H9 (cell line): ENCODE data around the gene ADARB2. TPM values are rescaled to one million over a fixed set of nuclear protein-coding genes. Genes with fewer than 3 reads are reported as not detected.

Experiments used
- DNase-seq: peaks from one replicate; pipeline ENCODE4 v3.0.0-alpha.2; 2017
- H2AFZ ChIP-seq: one replicate; pipeline ENCODE4 v1.6.1; 2013; ENCODE audit warnings: mild to moderate bottlenecking, low read length, control low read depth, moderate library complexity
- H2AK5ac ChIP-seq: 2 replicates; pipeline ENCODE4 v1.6.1; 2013; ENCODE audit warnings: low read length, control low read depth, mixed read lengths; ENCODE audit not compliant: insufficient read length
- H2BK120ac ChIP-seq: one replicate; pipeline ENCODE4 v1.6.1; 2013; ENCODE audit warnings: low read depth, mild to moderate bottlenecking, low read length, control low read depth, inconsistent platforms; ENCODE audit not compliant: poor library complexity, severe bottlenecking
- H2BK12ac ChIP-seq: 2 replicates; pipeline ENCODE4 v1.6.1; 2013; ENCODE audit warnings: low read length, control low read depth, mixed read lengths, low read depth; ENCODE audit not compliant: insufficient read length
- H2BK15ac ChIP-seq: 2 replicates; pipeline ENCODE4 v1.6.1; 2013; ENCODE audit warnings: low read depth, low read length, control low read depth
- H2BK20ac ChIP-seq: one replicate; pipeline ENCODE4 v1.6.1; 2013; ENCODE audit warnings: low read depth, mild to moderate bottlenecking, low read length, control low read depth, inconsistent platforms; ENCODE audit not compliant: poor library complexity, severe bottlenecking
- H2BK5ac ChIP-seq: 2 replicates; pipeline ENCODE4 v1.6.1; 2013; ENCODE audit warnings: low read length, control low read depth, mixed read lengths; ENCODE audit not compliant: insufficient read length
- H3K14ac ChIP-seq: 2 replicates; pipeline ENCODE4 v1.6.1; 2013; ENCODE audit warnings: low read length, control low read depth; ENCODE audit not compliant: insufficient read depth
- H3K18ac ChIP-seq: 2 replicates; pipeline ENCODE4 v1.6.1; 2013; ENCODE audit warnings: low read depth, mild to moderate bottlenecking, mixed read lengths, low read length, control low read depth; ENCODE audit not compliant: insufficient read length
- H3K23ac ChIP-seq: 2 replicates; pipeline ENCODE4 v1.6.1; 2013; ENCODE audit warnings: low read length, control low read depth, mixed read lengths, low read depth; ENCODE audit not compliant: insufficient read length
- H3K23me2 ChIP-seq: 2 replicates; pipeline ENCODE4 v1.6.1; 2013; ENCODE audit warnings: low read depth, mild to moderate bottlenecking, mixed read lengths, low read length, control low read depth; ENCODE audit not compliant: insufficient read length, poor library complexity, severe bottlenecking
- H3K27ac ChIP-seq: 2 replicates; pipeline ENCODE4 v1.5.1; 2013; ENCODE audit warnings: low read length, control low read depth, mixed read lengths, low read depth; ENCODE audit not compliant: insufficient read length
- H3K27me3 ChIP-seq: 2 replicates; pipeline ENCODE4 v1.6.1; 2013; ENCODE audit warnings: low read length, control low read depth, inconsistent platforms; ENCODE audit not compliant: insufficient read depth
- H3K4ac ChIP-seq: 2 replicates; pipeline ENCODE4 v1.6.1; 2013; ENCODE audit warnings: low read depth, mild to moderate bottlenecking, control low read depth, inconsistent platforms, low read length, moderate library complexity
- H3K4me1 ChIP-seq: 2 replicates; pipeline ENCODE4 v1.6.1; 2013; ENCODE audit warnings: low read length, control low read depth, inconsistent platforms; ENCODE audit not compliant: insufficient read depth
- H3K4me2 ChIP-seq: 2 replicates; pipeline ENCODE4 v1.6.1; 2013; ENCODE audit warnings: low read length, control low read depth, mixed read lengths; ENCODE audit not compliant: insufficient read length, insufficient read depth
- H3K56ac ChIP-seq: 2 replicates; pipeline ENCODE4 v1.6.1; 2013; ENCODE audit warnings: low read depth, mild to moderate bottlenecking, mixed read lengths, low read length, control low read depth; ENCODE audit not compliant: insufficient read length
- H3K79me1 ChIP-seq: 2 replicates; pipeline ENCODE4 v1.6.1; 2013; ENCODE audit warnings: low read depth, mild to moderate bottlenecking, moderate library complexity, low read length, control low read depth, inconsistent platforms; ENCODE audit not compliant: insufficient read depth, poor library complexity, severe bottlenecking
- H3K79me2 ChIP-seq: 2 replicates; pipeline ENCODE4 v1.6.1; 2013; ENCODE audit warnings: low read length, control low read depth, inconsistent platforms; ENCODE audit not compliant: insufficient read depth
- H3K9ac ChIP-seq: 2 replicates; pipeline ENCODE4 v1.6.1; 2013; ENCODE audit warnings: low read length, control low read depth, mixed read lengths; ENCODE audit not compliant: insufficient read length; ENCODE audit errors: extremely low read depth
- H3K9me3 ChIP-seq: one replicate; pipeline ENCODE4 v1.6.1; 2013; ENCODE audit warnings: low read depth, low read length, inconsistent platforms; ENCODE audit not compliant: control insufficient read depth
- H3T11ph ChIP-seq: one replicate; pipeline ENCODE4 v1.6.1; 2013; ENCODE audit warnings: mild to moderate bottlenecking, low read length, control low read depth, inconsistent platforms
- H4K20me1 ChIP-seq: one replicate; pipeline ENCODE4 v1.6.1; 2013; ENCODE audit not compliant: control insufficient read depth, insufficient read length, insufficient read depth
- H4K5ac ChIP-seq: 2 replicates; pipeline ENCODE4 v1.6.1; 2013; ENCODE audit warnings: low read depth, mild to moderate bottlenecking, mixed read lengths, low read length, control low read depth; ENCODE audit not compliant: insufficient read length
- H4K8ac ChIP-seq: replicated peaks from 2 replicates; pipeline ENCODE4 v1.6.1; 2013; ENCODE audit warnings: low read length, control low read depth, mixed read lengths, low read depth; ENCODE audit not compliant: insufficient read length
- H4K91ac ChIP-seq: 2 replicates; pipeline ENCODE4 v1.6.1; 2013; ENCODE audit warnings: low read depth, mild to moderate bottlenecking, moderate library complexity, mixed read lengths, low read length, control low read depth; ENCODE audit not compliant: insufficient read length
- H3K27ac Mint-ChIP-seq, 3 experiments: 2 replicates in 2 of 3; 3 replicates in 1 of 3; pipeline ENCODE4 v1.8.0; 2020 to 2021; ENCODE audit warnings: mixed read lengths in 3 of 3, mild to moderate bottlenecking in 1 of 3, moderate library complexity in 1 of 3
- H3K27me3 Mint-ChIP-seq: 2 replicates; pipeline ENCODE4 v1.8.0; 2021; ENCODE audit warnings: low read depth, mild to moderate bottlenecking, moderate library complexity, mixed read lengths
- H3K36me3 Mint-ChIP-seq, 3 experiments: 2 replicates in 2 of 3; 3 replicates in 1 of 3; pipeline ENCODE4 v1.8.0; 2020 to 2021; ENCODE audit warnings: low read depth in 3 of 3, mixed read lengths in 3 of 3; ENCODE audit not compliant: insufficient read depth in 1 of 3
- H3K4me1 Mint-ChIP-seq, 2 experiments: 2 replicates each; pipeline ENCODE4 v1.8.0; 2020; ENCODE audit warnings: mixed read lengths in 2 of 2
- H3K4me3 Mint-ChIP-seq, 2 experiments: 2 replicates in 1 of 2; 3 replicates in 1 of 2; pipeline ENCODE4 v1.8.0; 2020 to 2021; ENCODE audit warnings: mild to moderate bottlenecking in 2 of 2, mixed read lengths in 2 of 2, moderate library complexity in 1 of 2
- H3K9me3 Mint-ChIP-seq, 2 experiments: 2 replicates in 1 of 2; 3 replicates in 1 of 2; pipeline ENCODE4 v1.8.0; 2020; ENCODE audit warnings: mild to moderate bottlenecking in 2 of 2, mixed read lengths in 2 of 2, moderate library complexity in 1 of 2
- WGBS: extraction: QIAGEN DNeasy Blood & Tissue Kit; methylation state at CpG from one replicate; pipeline ENCODE4 v1.1.7; 2013; ENCODE audit warnings: missing lambda C conversion rate, low lambda C conversion rate, mixed read lengths; ENCODE audit not compliant: insufficient read length; ENCODE audit errors: extremely low coverage; 5-methylcytosine and 5-hydroxymethylcytosine counted together
- total RNA-seq: library from RNA; stranded (reverse); gene quantifications from 2 replicates; pipeline ENCODE4 v1.2.1, GENCODE V29; 2021
- TF ChIP-seq, protein P1 (sequence below): fragments of 200-600 bp; sonication (generic); conservative IDR thresholded peaks from 3 replicates; pipeline ENCODE4 v1.8.0; 2021; ENCODE audit warnings: antibody characterized with exemption, mild to moderate bottlenecking

Gene ADARB2
- total RNA-seq, 1 experiment from 2014 or later: 0.87 TPM

DNA sequence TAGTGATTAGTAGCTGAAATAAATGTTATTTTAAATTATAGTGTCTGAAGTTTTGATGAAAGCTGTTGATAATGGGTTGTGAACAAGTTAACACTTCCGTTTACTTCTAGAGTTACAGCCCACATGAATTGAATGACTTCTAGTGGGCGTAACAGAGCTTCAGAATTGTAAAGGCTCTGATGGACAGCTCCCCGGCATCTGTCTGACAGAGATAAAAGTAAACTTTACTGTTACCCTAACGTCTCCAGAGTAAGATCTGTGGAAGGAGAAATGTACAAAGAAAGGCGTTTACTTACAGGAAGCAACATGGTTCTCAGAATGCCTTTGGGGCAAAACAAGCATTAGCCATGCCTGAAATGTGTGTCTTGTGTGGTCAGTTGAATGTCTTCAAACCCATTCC is 124.4 kb downstream of the ADARB2 start:
- no peak overlapping the region for H2BK12ac ChIP-seq
- no peak overlapping the region for H3K18ac ChIP-seq
- H3K4me1 ChIP-seq: no peaks in the 10 kb centered on the region; the same call in 1 of the 2 replicates
- H3K9ac ChIP-seq: no peak overlapping the region
- H4K91ac ChIP-seq: no peak overlapping the region
- no peak overlapping the region for H2BK5ac ChIP-seq
- no peak overlapping the region for H3K27ac Mint-ChIP-seq
- no peaks in the 10 kb centered on the region for H3K9me3 Mint-ChIP-seq
- H2BK20ac ChIP-seq: no peak overlapping the region
- H4K20me1 ChIP-seq: no peaks in the 10 kb centered on the region
- no peaks in the 10 kb centered on the region for H3K36me3 Mint-ChIP-seq
- H3K27me3 Mint-ChIP-seq: peaks cover 14% of the 10 kb centered on the region
- no peak overlapping the region for H3T11ph ChIP-seq
- no CpG with 5 or more reads among the region's 5 CpGs for WGBS
- no peak overlapping the region for H2BK15ac ChIP-seq
- no peak overlapping the region for H3K23ac ChIP-seq
- H3K27me3 ChIP-seq: no peaks in the 10 kb centered on the region
- no peak overlapping the region for H3K27ac ChIP-seq
- H3K56ac ChIP-seq: no peak overlapping the region
- H3K4ac ChIP-seq: no peak overlapping the region
- H3K14ac ChIP-seq: no peak overlapping the region
- H3K4me2 ChIP-seq: no peak overlapping the region
- H3K9me3 ChIP-seq: no peaks in the 10 kb centered on the region
- H3K4me1 Mint-ChIP-seq: peaks cover 33 to 37% of the 10 kb centered on the region in 2 experiments
- no peak overlapping the region for H4K8ac ChIP-seq
- no peak overlapping the region for H2BK120ac ChIP-seq
- H3K79me2 ChIP-seq: no peaks in the 10 kb centered on the region
- peaks cover 4% of the 10 kb centered on the region for H3K23me2 ChIP-seq
- no peaks in the 10 kb centered on the region for H3K79me1 ChIP-seq
- H2AFZ ChIP-seq: no peak overlapping the region
- no peak overlapping the region for H3K4me3 Mint-ChIP-seq
- H4K5ac ChIP-seq: no peak overlapping the region
- TF ChIP-seq, protein P1, sequence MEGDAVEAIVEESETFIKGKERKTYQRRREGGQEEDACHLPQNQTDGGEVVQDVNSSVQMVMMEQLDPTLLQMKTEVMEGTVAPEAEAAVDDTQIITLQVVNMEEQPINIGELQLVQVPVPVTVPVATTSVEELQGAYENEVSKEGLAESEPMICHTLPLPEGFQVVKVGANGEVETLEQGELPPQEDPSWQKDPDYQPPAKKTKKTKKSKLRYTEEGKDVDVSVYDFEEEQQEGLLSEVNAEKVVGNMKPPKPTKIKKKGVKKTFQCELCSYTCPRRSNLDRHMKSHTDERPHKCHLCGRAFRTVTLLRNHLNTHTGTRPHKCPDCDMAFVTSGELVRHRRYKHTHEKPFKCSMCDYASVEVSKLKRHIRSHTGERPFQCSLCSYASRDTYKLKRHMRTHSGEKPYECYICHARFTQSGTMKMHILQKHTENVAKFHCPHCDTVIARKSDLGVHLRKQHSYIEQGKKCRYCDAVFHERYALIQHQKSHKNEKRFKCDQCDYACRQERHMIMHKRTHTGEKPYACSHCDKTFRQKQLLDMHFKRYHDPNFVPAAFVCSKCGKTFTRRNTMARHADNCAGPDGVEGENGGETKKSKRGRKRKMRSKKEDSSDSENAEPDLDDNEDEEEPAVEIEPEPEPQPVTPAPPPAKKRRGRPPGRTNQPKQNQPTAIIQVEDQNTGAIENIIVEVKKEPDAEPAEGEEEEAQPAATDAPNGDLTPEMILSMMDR: no peak
- DNase-seq: no peak
- no peak overlapping the region for H2AK5ac ChIP-seq
